ENCODE data around the gene IGF2BP1. TPM values are rescaled to one million over a fixed set of nuclear protein-coding genes. Genes with fewer than 3 reads are reported as not detected.
A peak's percentile ranks its signal among the peaks of the same experiment; 100 is the strongest.

IGF2BP1 gene
- total RNA-seq, 4 donors from 2014 or later, result not detected

- TF ChIP-seq POLR2A (IDR thresholded peaks at IDR 0.05), result no peak
- no peak for TF ChIP-seq CTCF (IDR thresholded peaks at IDR 0.05)
These were observed 107.4 kb downstream of the IGF2BP1 start for GRCh38 chr17:49104511-49105074.

More at GRCh38 chr17:49104511-49105074, 107.4 kb downstream of the IGF2BP1 start:
- peak in 1 of 2 donors; percentile 42 for DNase-seq (ENCODE audit: low spot score in 2 of 2)
- H3K4me3 ChIP-seq (ENCODE audit: low read depth, poor library complexity, severe bottlenecking), result no peak overlapping the region
- 78 to 83% methylated on average over 8 of the region's 8 CpGs for WGBS, 2 donors
- intact Hi-C loops (cut with DNase I; ENCODE audit: low total_unique reads), result no loop called here

Other genes starting within 250 kb of the IGF2BP1 start
- gene TTLL6, start 180.2 kb upstream of the IGF2BP1 start, total RNA-seq, result not detected
- 100 to 1,000 TPM in 3 of 4 donors, 10 to 100 TPM in 1; 97.7 to 112 (median 106) TPM for gene CALCOCO2, start 166.3 kb upstream of the IGF2BP1 start, total RNA-seq
- 10 to 100 TPM; 58.0 to 94.2 (median 75.3) TPM for gene ATP5MC1, start 104.6 kb upstream of the IGF2BP1 start, total RNA-seq
- gene UBE2Z, start 89.0 kb upstream of the IGF2BP1 start, total RNA-seq, result 10 to 100 TPM; 60.0 to 66.7 (median 64.9) TPM
- 10 to 100 TPM; 45.5 to 88.7 (median 80.3) TPM for gene SNF8, start 52.5 kb upstream of the IGF2BP1 start, total RNA-seq
- gene GIP, start 28.8 kb upstream of the IGF2BP1 start, total RNA-seq, result not detected
- gene B4GALNT2, start 135.4 kb downstream of the IGF2BP1 start, total RNA-seq, result under 1 TPM; 0.04 to 0.98 (median 0.80) TPM
- 1 to 10 TPM in 2 of 4 donors, not detected in 2; 1.1 to 1.7 TPM for gene GNGT2, start 213.2 kb downstream of the IGF2BP1 start, total RNA-seq
- 1 to 10 TPM; 1.6 to 5.4 (median 4.7) TPM for gene ABI3, start 213.3 kb downstream of the IGF2BP1 start, total RNA-seq
- under 1 TPM in 2 of 4 donors, not detected in 2; 0.34 to 0.36 TPM for gene PHOSPHO1, start 233.4 kb downstream of the IGF2BP1 start, total RNA-seq